ENCODE results near the gene CNEP1R1.

The CNEP1R1 gene

GRCh38 chr16:50065624-50066481 is 40.8 kb downstream of the CNEP1R1 start, which contains the start of gene HEATR3:
HEATR3 (plus strand) TSS chr16:50065970; CDS start chr16:50066132, 162 bp downstream.
- Histone ChIP-seq H3K4me3 (replicated peaks; ENCODE audit: low read depth, low read length) (peak within 1 kb of the TSS; percentile 96), H3K36me3 (ENCODE audit: control insufficient read depth, insufficient read depth, low read length) (peaks cover 4% of the 10 kb centered on the region), H3K27me3 (replicated peaks; ENCODE audit: control insufficient read depth, insufficient read depth, low read length) (no peaks in the 10 kb centered on the region)
- DNase-seq (ENCODE audit: extremely low read depth, insufficient read length), result peak; percentile 94
- TF ChIP-seq, protein P1, sequence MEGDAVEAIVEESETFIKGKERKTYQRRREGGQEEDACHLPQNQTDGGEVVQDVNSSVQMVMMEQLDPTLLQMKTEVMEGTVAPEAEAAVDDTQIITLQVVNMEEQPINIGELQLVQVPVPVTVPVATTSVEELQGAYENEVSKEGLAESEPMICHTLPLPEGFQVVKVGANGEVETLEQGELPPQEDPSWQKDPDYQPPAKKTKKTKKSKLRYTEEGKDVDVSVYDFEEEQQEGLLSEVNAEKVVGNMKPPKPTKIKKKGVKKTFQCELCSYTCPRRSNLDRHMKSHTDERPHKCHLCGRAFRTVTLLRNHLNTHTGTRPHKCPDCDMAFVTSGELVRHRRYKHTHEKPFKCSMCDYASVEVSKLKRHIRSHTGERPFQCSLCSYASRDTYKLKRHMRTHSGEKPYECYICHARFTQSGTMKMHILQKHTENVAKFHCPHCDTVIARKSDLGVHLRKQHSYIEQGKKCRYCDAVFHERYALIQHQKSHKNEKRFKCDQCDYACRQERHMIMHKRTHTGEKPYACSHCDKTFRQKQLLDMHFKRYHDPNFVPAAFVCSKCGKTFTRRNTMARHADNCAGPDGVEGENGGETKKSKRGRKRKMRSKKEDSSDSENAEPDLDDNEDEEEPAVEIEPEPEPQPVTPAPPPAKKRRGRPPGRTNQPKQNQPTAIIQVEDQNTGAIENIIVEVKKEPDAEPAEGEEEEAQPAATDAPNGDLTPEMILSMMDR (IDR thresholded peaks at IDR 0.05; ENCODE audit: insufficient read depth, low read length, poor library complexity, severe bottlenecking), result no peak

DNA sequence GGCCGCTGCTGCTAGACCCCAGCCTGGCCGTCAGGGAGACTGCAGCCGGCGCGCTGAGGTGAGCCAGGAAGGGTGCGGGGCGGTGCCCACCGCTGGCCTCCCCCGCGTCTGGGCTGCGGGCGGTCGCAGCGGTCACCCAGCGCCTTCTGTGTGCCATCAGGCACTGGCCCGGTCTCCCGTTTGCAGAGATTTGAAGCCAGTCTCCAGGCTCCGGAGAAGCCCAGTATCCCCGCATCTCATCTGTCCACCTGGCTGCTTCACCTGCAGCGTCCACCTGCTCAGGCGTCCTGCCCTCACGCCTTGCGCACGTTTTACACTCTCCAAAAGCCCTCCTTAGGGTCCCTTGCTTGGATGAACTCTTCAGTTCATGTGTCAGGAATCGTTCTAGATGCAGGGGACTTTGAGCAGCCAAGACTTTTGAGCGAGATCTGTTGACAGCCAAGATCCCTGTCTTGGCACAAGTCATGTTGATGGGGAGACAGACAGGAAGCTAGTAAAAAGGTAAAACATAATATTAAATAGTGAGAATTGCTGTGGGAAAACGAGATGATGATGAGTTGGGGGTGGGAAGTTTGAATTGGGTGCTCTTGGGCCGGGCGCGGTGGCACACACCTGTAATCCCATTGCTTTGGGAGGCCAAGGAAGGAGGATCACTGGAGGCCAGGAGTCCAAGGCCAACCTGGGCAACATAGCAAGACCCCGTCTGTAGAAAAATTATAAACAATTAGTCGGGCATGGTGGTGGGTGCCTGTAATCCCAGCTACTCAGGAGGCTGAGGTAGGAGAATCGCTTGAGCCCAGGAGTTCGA is 41.7 kb downstream of the CNEP1R1 start:
- Histone ChIP-seq H3K27me3 (replicated peaks; ENCODE audit: control insufficient read depth, insufficient read depth, low read length) (no peaks in the 10 kb centered on the region), H3K4me3 (replicated peaks; ENCODE audit: low read depth, low read length) (peak overlapping the region; percentile 96), H3K36me3 (ENCODE audit: control insufficient read depth, insufficient read depth, low read length) (peaks cover 5% of the 10 kb centered on the region)
- TF ChIP-seq, protein P1 (IDR thresholded peaks at IDR 0.05; ENCODE audit: insufficient read depth, low read length, poor library complexity, severe bottlenecking), result no peak
- no peak for DNase-seq (ENCODE audit: extremely low read depth, insufficient read length)

DNA sequence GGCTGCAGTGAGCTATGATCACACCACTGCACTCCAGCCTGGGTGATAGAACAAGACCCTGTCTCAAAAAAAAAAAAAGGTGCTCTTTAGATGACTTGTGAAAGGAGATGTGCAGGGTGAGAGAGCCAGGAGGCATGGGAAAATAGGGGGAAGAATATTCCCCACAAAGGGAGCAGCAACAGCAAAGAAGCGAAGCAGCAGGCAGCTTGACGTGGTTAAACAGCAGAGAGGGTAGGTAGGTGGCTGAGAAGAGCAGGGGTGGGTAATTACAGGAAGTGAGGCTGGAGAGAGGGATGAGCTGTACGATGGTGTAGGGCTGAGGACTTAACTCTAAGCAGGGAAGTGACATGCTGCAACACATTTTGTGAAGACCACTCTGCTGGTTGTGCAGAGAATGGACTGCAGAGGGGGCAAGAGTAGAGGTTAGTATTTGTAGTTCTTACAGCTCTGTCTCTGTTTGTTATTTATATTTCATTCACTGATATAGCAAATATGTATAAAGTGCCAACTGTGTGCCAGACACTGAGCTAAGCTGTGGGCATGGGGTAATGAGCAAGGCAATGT is 42.3 kb downstream of the CNEP1R1 start:
- Histone ChIP-seq H3K4me3 (replicated peaks; ENCODE audit: low read depth, low read length) (peak overlapping the region; percentile 10; the same call in 1 of the 2 replicates), H3K36me3 (ENCODE audit: control insufficient read depth, insufficient read depth, low read length) (peaks cover 5% of the 10 kb centered on the region), H3K27me3 (replicated peaks; ENCODE audit: control insufficient read depth, insufficient read depth, low read length) (no peaks in the 10 kb centered on the region)
- TF ChIP-seq, protein P1 (IDR thresholded peaks at IDR 0.05; ENCODE audit: insufficient read depth, low read length, poor library complexity, severe bottlenecking), result peak; percentile 61
- no peak for DNase-seq (ENCODE audit: extremely low read depth, insufficient read length)

DNA sequence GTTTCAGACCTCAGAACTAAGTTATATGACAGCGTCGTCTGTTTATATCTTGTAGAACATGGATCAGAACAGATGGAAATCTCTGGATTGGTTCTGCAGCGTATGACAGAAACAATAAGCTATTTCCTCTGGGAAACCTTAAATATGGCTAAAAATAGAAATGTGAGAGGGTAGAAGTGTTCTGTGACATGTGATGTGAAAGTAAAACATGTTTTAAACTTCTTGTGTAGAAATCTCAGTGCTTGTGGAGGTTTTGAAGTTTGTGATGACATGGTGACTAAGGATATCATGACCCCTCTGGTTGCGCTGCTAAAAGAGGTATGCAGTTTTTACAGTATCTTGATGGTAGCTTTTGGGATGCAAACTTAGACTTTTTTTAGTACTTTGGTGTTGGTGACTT is 43.5 kb downstream of the CNEP1R1 start:
- no peak overlapping the region for H3K4me3 ChIP-seq (replicated peaks; ENCODE audit: low read depth, low read length)
- no peaks in the 10 kb centered on the region for H3K27me3 ChIP-seq (replicated peaks; ENCODE audit: control insufficient read depth, insufficient read depth, low read length)
- no peak for DNase-seq (ENCODE audit: extremely low read depth, insufficient read length)
- TF ChIP-seq, protein P1 (IDR thresholded peaks at IDR 0.05; ENCODE audit: insufficient read depth, low read length, poor library complexity, severe bottlenecking), result no peak
- peaks cover 5% of the 10 kb centered on the region for H3K36me3 ChIP-seq (ENCODE audit: control insufficient read depth, insufficient read depth, low read length)

- Histone ChIP-seq H3K27me3 (replicated peaks; ENCODE audit: control insufficient read depth, insufficient read depth, low read length) (no peaks in the 10 kb centered on the region), H3K4me3 (replicated peaks; ENCODE audit: low read depth, low read length) (no peak overlapping the region), H3K36me3 (ENCODE audit: control insufficient read depth, insufficient read depth, low read length) (peaks cover 5% of the 10 kb centered on the region)
- TF ChIP-seq, protein P1 (IDR thresholded peaks at IDR 0.05; ENCODE audit: insufficient read depth, low read length, poor library complexity, severe bottlenecking), result no peak
- DNase-seq (ENCODE audit: extremely low read depth, insufficient read length), result no peak
Observed at GRCh38 chr16:50069060-50069459, 44.0 kb downstream of the CNEP1R1 start.

Measured in GM06990 (cell line).